ENCODE data around the gene LITAFD. TPM values are rescaled to one million over a fixed set of nuclear protein-coding genes. Genes with fewer than 3 reads are reported as not detected.

LITAFD gene
- total RNA-seq, 4 donors from 2014 or later = not detected

GRCh38 chr16:8885674-8886592, 3.8 kb downstream of the LITAFD start:
- TF ChIP-seq CTCF (IDR thresholded peaks at IDR 0.05) (no peak), POLR2A (IDR thresholded peaks at IDR 0.05) (no peak)
- Histone ChIP-seq H3K27me3 (no peaks in the 10 kb centered on the region), H3K27ac (no peak overlapping the region), H3K9me3 (no peaks in the 10 kb centered on the region), H3K4me3 (no peak overlapping the region), H3K36me3 (no peaks in the 10 kb centered on the region), H3K4me1 (no peaks in the 10 kb centered on the region)
- DNase-seq = no peak
- intact Hi-C loops (cut with DNase I; ENCODE audit: low total_unique reads) = loop anchor here (10.0 kb wide), 2 partner anchors 231 to 321 kb away; no protein-coding TSS in a partner anchor

- no peaks in the 10 kb centered on the region for H3K27me3 ChIP-seq
- TF ChIP-seq POLR2A (IDR thresholded peaks at IDR 0.05) (no peak), CTCF (IDR thresholded peaks at IDR 0.05) (no peak)
- H3K4me3 ChIP-seq = no peak overlapping the region
- H3K27ac ChIP-seq = no peak overlapping the region
- intact Hi-C loops (cut with DNase I; ENCODE audit: low total_unique reads) = loop anchor here (10.0 kb wide), 2 partner anchors 232 to 322 kb away; no protein-coding TSS in a partner anchor
- DNase-seq = no peak
- H3K4me1 ChIP-seq = no peaks in the 10 kb centered on the region
- no peaks in the 10 kb centered on the region for H3K36me3 ChIP-seq
- no peaks in the 10 kb centered on the region for H3K9me3 ChIP-seq
These were observed 4.7 kb downstream of the LITAFD start for GRCh38 chr16:8886593-8887430.

- Histone ChIP-seq H3K36me3 (no peaks in the 10 kb centered on the region), H3K27ac (no peak overlapping the region), H3K4me3 (no peak overlapping the region), H3K9me3 (no peaks in the 10 kb centered on the region), H3K27me3 (no peaks in the 10 kb centered on the region), H3K4me1 (no peaks in the 10 kb centered on the region)
- TF ChIP-seq POLR2A (IDR thresholded peaks at IDR 0.05) (no peak), CTCF (IDR thresholded peaks at IDR 0.05) (no peak)
- DNase-seq = no peak
- intact Hi-C loops (cut with DNase I; ENCODE audit: low total_unique reads) = loop anchor here (10.0 kb wide), 2 partner anchors 233 to 323 kb away; no protein-coding TSS in a partner anchor
These were observed 5.2 kb downstream of the LITAFD start for GRCh38 chr16:8887431-8887765.

GRCh38 chr16:8887952-8888560, 5.9 kb downstream of the LITAFD start:
- Histone ChIP-seq H3K27ac (no peak overlapping the region), H3K4me1 (no peaks in the 10 kb centered on the region)
- intact Hi-C loops (cut with DNase I; ENCODE audit: low total_unique reads) = loop anchor here (10.0 kb wide), 2 partner anchors 233 to 323 kb away; no protein-coding TSS in a partner anchor

More at GRCh38 chr16:8887952-8888560, 5.9 kb downstream of the LITAFD start:
- no peak for TF ChIP-seq POLR2A (IDR thresholded peaks at IDR 0.05)
- TF ChIP-seq CTCF (IDR thresholded peaks at IDR 0.05) = no peak
- peak in 1 of 2 donors; percentile 45 for DNase-seq
- no peak overlapping the region for H3K4me3 ChIP-seq
- no peaks in the 10 kb centered on the region for H3K27me3 ChIP-seq
- no peaks in the 10 kb centered on the region for H3K9me3 ChIP-seq
- no peaks in the 10 kb centered on the region for H3K36me3 ChIP-seq

Measured in uterus (tissue), 4 donors.